Spleen (tissue), 7 donors: ENCODE results near the gene SPOP.

ENCODE experiments used
- POLR2AphosphoS5 ChIP-seq, 3 donors: sonication (generic); formaldehyde crosslinking; IDR thresholded peaks; one replicate each; pipeline ENCODE4 v1.5.1; 2017; ENCODE audit warnings: antibody characterized with exemption in 3 of 3
- TF ChIP-seq, protein P1 (sequence below), 11 experiments: fragments of 200-600 bp in 7 of 11; fragments of 450-650 bp in 4 of 11; sonication (generic) in 4 of 11; IDR thresholded peaks in 8 of 11; conservative IDR thresholded peaks in 3 of 11; 1 replicate in 7 of 11; 2 replicates in 4 of 11; pipeline versions ENCODE4 v1.4.0 to v1.8.0; 2016 to 2021; ENCODE audit warnings: antibody characterized with exemption in 11 of 11, inconsistent platforms in 4 of 11, mild to moderate bottlenecking in 1 of 11
- donor health status: DM: no; HTN: no; CAD: no; lungs with moderate emphysema.
- donor health status: DM: no; HTN: no; CAD: no.
- donor health status: DM: no; HTN: no; CAD: no.

DNA sequence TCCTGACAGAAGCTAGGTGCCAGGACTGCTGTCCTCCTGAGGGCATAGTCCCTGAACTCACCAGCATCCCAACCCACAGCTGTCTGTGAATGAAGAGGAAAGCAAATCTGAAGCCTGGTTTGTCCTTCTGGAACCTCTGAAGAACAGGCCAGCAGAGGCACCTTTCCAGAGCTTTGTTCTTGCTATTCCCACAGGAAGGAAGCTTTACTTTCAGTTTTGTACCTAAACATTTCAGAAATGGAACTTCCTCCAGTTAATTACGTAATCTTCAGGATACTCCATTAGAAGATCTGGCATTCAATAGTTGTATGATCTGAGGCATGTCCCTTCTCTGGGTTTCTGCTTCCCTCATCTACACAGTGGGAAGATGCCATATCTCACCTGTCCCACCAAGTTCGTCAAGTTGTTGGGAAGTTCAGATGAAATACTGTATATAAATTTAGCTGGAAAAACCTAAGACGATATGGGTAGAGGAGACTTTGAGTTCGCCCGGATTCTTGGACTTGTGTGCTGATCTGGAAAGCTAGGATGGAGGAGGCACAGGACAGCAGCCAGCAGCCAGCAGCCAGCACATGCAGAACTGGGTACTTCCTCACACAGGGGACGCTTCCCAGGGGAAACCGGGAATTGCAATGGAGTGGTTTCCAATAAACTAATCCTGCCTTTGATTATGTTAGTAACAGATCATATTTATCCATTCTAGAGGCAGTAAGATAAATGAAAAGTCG, 79.8 kb downstream of the SPOP start:
- TF ChIP-seq, protein P1, sequence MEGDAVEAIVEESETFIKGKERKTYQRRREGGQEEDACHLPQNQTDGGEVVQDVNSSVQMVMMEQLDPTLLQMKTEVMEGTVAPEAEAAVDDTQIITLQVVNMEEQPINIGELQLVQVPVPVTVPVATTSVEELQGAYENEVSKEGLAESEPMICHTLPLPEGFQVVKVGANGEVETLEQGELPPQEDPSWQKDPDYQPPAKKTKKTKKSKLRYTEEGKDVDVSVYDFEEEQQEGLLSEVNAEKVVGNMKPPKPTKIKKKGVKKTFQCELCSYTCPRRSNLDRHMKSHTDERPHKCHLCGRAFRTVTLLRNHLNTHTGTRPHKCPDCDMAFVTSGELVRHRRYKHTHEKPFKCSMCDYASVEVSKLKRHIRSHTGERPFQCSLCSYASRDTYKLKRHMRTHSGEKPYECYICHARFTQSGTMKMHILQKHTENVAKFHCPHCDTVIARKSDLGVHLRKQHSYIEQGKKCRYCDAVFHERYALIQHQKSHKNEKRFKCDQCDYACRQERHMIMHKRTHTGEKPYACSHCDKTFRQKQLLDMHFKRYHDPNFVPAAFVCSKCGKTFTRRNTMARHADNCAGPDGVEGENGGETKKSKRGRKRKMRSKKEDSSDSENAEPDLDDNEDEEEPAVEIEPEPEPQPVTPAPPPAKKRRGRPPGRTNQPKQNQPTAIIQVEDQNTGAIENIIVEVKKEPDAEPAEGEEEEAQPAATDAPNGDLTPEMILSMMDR (IDR thresholded peaks at IDR 0.05 in 8 of 11, conservative IDR thresholded peaks at IDR 0.05 in 3 of 11), result no peak
- no peak for TF ChIP-seq POLR2AphosphoS5 (IDR thresholded peaks at IDR 0.05)
